ENCODE data around the gene FXYD4. TPM values are rescaled to one million over a fixed set of nuclear protein-coding genes. Genes with fewer than 3 reads are reported as not detected.
"Not testable (repeated sequence)": the region's sequence is repeated elsewhere in the genome, so short reads cannot be mapped to it uniquely, and the experiment has no call there.

Gene FXYD4
- total RNA-seq, 1 donor from 2014 or later: not detected

DNA sequence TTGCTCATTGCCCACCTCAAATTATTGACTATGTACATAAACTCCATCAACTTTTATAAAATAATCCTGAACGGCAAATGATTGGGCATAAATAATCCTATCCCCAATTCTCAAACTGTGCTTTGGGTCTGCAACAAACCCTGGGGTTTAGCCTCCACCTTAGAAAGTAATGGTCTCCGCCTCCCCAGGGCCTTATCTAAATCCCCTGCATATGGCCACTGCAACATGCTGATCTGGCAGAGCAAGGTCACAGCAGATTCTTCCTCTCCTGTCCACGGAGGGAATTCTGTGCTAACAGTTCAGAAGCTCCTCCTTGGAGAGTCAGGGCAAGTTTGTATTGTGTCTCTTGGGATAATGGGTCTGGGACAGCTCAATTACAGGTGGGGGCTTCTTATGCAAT, 18.4 kb downstream of the FXYD4 start:
- Mint-ChIP-seq H3K27ac (ENCODE audit: unreplicated experiment) (no peak overlapping the region), H3K4me3 (ENCODE audit: unreplicated experiment) (no peak overlapping the region), H3K36me3 (ENCODE audit: low read depth) (peaks cover 55% of the 10 kb centered on the region), H3K9me3 (ENCODE audit: low read depth) (no peaks in the 10 kb centered on the region), H3K4me1 (ENCODE audit: low read depth) (peaks cover 8% of the 10 kb centered on the region), H3K27me3 (ENCODE audit: low read depth) (no peaks in the 10 kb centered on the region)
- TF ChIP-seq CTCF (IDR thresholded peaks at IDR 0.05): no peak
- peak; percentile 14 for DNase-seq (ENCODE audit: low spot score)

DNA sequence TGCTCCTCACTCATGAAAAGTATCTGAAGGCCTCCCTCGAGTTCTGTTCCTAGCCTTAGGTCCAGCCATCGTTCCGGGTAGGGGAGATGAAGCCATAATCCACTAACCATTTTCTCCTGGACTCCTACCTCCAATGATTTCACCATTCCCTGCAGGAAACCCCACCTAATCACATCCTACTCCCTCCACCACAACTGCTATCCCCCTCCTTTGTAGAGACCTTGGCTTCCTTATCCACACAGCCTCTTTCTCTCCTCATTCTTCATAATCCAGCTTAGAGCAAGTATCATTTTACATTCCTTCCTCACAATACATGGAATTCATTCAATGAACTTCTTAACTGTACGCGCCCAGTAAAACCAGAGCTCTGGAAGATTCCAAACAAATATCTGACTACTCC, 18.9 kb downstream of the FXYD4 start:
- Mint-ChIP-seq H3K36me3 (ENCODE audit: low read depth) (peaks cover 55% of the 10 kb centered on the region), H3K4me1 (ENCODE audit: low read depth) (peaks cover 12% of the 10 kb centered on the region), H3K27ac (ENCODE audit: unreplicated experiment) (no peak overlapping the region), H3K27me3 (ENCODE audit: low read depth) (no peaks in the 10 kb centered on the region), H3K9me3 (ENCODE audit: low read depth) (no peaks in the 10 kb centered on the region), H3K4me3 (ENCODE audit: unreplicated experiment) (no peak overlapping the region)
- TF ChIP-seq CTCF (IDR thresholded peaks at IDR 0.05): no peak
- no peak for DNase-seq (ENCODE audit: low spot score)

DNA sequence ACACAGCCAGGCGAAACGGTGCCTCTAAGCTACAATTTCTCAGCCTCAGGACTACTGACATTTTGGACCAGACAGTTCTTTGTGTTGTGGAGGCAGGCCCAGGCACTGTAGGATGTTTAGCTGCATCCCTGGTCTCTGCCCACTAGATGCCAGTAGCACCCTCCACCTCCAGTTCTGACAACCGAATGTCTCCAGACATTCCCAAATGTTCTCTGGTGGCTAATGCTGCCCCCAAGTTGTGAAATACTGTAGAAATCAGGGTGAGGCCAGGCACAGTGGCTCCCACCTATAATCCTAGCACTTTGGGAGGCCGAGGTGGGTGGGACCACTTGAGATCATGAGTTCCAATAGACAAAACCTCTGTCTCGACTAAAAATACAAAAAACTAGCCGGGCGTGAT, 19.3 kb downstream of the FXYD4 start:
- DNase-seq (ENCODE audit: low spot score): peak; percentile 26
- peaks cover 53% of the 10 kb centered on the region for H3K36me3 Mint-ChIP-seq (ENCODE audit: low read depth)
- no peak overlapping the region for H3K4me3 Mint-ChIP-seq (ENCODE audit: unreplicated experiment)
- no peaks in the 10 kb centered on the region for H3K9me3 Mint-ChIP-seq (ENCODE audit: low read depth)
- H3K4me1 Mint-ChIP-seq (ENCODE audit: low read depth): peaks cover 17% of the 10 kb centered on the region
- TF ChIP-seq CTCF (IDR thresholded peaks at IDR 0.05): peak; percentile 77
- no peak overlapping the region for H3K27ac Mint-ChIP-seq (ENCODE audit: unreplicated experiment)
- no peaks in the 10 kb centered on the region for H3K27me3 Mint-ChIP-seq (ENCODE audit: low read depth)

DNA sequence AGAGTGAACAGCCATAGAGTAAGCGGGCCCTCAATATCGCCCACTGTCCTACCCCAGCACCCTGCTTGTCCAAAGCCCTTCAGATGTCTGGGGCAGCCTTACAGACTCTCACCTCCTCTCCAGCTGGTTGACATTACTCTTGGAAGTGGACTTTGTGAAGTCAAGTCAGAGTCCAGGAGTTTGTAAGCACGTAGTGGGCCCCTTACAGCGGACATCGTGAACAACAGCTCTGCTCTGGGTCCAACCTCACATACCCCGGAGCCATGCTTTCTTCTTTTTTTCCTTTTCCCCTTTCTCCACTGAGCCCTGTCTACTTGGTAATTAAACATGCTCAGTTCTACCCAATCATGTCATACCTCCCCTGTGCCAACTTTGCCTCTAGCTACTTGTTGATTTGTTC, 20.1 kb downstream of the FXYD4 start:
- no peak for TF ChIP-seq CTCF (IDR thresholded peaks at IDR 0.05)
- Mint-ChIP-seq H3K4me1 (ENCODE audit: low read depth) (peaks cover 24% of the 10 kb centered on the region), H3K9me3 (ENCODE audit: low read depth) (no peaks in the 10 kb centered on the region), H3K4me3 (ENCODE audit: unreplicated experiment) (no peak overlapping the region), H3K36me3 (ENCODE audit: low read depth) (peaks cover 50% of the 10 kb centered on the region), H3K27ac (ENCODE audit: unreplicated experiment) (no peak overlapping the region), H3K27me3 (ENCODE audit: low read depth) (no peaks in the 10 kb centered on the region)
- DNase-seq (ENCODE audit: low spot score): no peak

GRCh38 chr10:43392748-43393147, 21.3 kb downstream of the FXYD4 start:
- Mint-ChIP-seq H3K4me1 (ENCODE audit: low read depth) (peaks cover 31% of the 10 kb centered on the region), H3K27me3 (ENCODE audit: low read depth) (no peaks in the 10 kb centered on the region), H3K27ac (ENCODE audit: unreplicated experiment) (peak overlapping the region; percentile 66), H3K9me3 (ENCODE audit: low read depth) (no peaks in the 10 kb centered on the region), H3K36me3 (ENCODE audit: low read depth) (peaks cover 38% of the 10 kb centered on the region), H3K4me3 (ENCODE audit: unreplicated experiment) (no peak overlapping the region)
- no peak for TF ChIP-seq CTCF (IDR thresholded peaks at IDR 0.05)
- DNase-seq (ENCODE audit: low spot score): peak; percentile 12

- H3K27me3 Mint-ChIP-seq (ENCODE audit: low read depth); H3K9me3 Mint-ChIP-seq (ENCODE audit: low read depth); H3K4me3 Mint-ChIP-seq (ENCODE audit: unreplicated experiment): not testable (repeated sequence)
- H3K27ac Mint-ChIP-seq (ENCODE audit: unreplicated experiment): peak overlapping the region; percentile 41
- peak; percentile 20 for DNase-seq (ENCODE audit: low spot score)
- peaks cover 35% of the 10 kb centered on the region for H3K4me1 Mint-ChIP-seq (ENCODE audit: low read depth)
- H3K36me3 Mint-ChIP-seq (ENCODE audit: low read depth): peaks cover 36% of the 10 kb centered on the region
These were observed 21.8 kb downstream of the FXYD4 start for GRCh38 chr10:43393186-43393585.
